Neural crest cell (in vitro differentiated cells): ENCODE measurements around the gene BPI. TPM values are rescaled to one million over a fixed set of nuclear protein-coding genes. Genes with fewer than 3 reads are reported as not detected.

ENCODE experiments used
- DNase-seq: peaks from one replicate; pipeline ENCODE4 v3.0.0; 2021; ENCODE audit warnings: low read depth, mixed read lengths, low spot score
- H3K27ac Mint-ChIP-seq: one replicate; pipeline ENCODE4 v1.8.0; 2021; ENCODE audit warnings: mild to moderate bottlenecking, mixed read lengths; ENCODE audit not compliant: unreplicated experiment
- H3K27me3 Mint-ChIP-seq: 2 replicates; pipeline ENCODE4 v1.8.0; 2021; ENCODE audit warnings: low read depth, mild to moderate bottlenecking, mixed read lengths
- H3K36me3 Mint-ChIP-seq: 2 replicates; pipeline ENCODE4 v1.8.0; 2021; ENCODE audit warnings: low read depth, mild to moderate bottlenecking, mixed read lengths
- H3K4me1 Mint-ChIP-seq: 2 replicates; pipeline ENCODE4 v1.8.0; 2021; ENCODE audit warnings: mixed read lengths
- H3K4me3 Mint-ChIP-seq: one replicate; pipeline ENCODE4 v1.8.0; 2021; ENCODE audit warnings: mild to moderate bottlenecking, mixed read lengths
- H3K9me3 Mint-ChIP-seq: 2 replicates; pipeline ENCODE4 v1.8.0; 2021; ENCODE audit warnings: mixed read lengths
- total RNA-seq: library from RNA; stranded (reverse); gene quantifications from 2 replicates; pipeline ENCODE4 v1.2.1, GENCODE V29; 2021
- TF ChIP-seq, protein P1 (sequence below): fragments of 200-600 bp; sonication (generic); conservative IDR thresholded peaks from 2 replicates; pipeline ENCODE4 v1.5.0; 2021; ENCODE audit warnings: antibody characterized with exemption, mild to moderate bottlenecking

BPI gene
- total RNA-seq, 1 donor from 2014 or later: not detected

DNA sequence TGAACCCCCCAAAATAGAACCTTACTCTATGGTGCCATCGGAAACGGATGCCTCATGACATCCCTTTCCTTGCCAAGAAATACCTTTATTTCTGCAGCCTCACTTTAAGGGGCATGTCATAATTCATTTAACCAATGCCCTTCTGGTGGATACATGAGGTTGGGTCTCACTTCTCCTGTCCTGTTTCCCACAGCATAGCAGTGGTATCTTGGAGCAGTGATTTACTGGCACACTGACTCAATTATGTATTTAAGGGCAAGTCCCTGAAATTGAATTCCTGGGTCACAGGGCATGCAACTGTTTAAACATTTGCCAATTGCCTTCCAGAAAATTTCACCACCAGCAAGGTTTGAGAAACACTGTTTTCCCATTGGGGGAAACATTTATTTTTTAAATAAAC, 41.7 kb downstream of the BPI start:
- Mint-ChIP-seq H3K27ac (no peak overlapping the region), H3K27me3 (no peaks in the 10 kb centered on the region)
- TF ChIP-seq, protein P1, sequence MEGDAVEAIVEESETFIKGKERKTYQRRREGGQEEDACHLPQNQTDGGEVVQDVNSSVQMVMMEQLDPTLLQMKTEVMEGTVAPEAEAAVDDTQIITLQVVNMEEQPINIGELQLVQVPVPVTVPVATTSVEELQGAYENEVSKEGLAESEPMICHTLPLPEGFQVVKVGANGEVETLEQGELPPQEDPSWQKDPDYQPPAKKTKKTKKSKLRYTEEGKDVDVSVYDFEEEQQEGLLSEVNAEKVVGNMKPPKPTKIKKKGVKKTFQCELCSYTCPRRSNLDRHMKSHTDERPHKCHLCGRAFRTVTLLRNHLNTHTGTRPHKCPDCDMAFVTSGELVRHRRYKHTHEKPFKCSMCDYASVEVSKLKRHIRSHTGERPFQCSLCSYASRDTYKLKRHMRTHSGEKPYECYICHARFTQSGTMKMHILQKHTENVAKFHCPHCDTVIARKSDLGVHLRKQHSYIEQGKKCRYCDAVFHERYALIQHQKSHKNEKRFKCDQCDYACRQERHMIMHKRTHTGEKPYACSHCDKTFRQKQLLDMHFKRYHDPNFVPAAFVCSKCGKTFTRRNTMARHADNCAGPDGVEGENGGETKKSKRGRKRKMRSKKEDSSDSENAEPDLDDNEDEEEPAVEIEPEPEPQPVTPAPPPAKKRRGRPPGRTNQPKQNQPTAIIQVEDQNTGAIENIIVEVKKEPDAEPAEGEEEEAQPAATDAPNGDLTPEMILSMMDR: no peak

DNA sequence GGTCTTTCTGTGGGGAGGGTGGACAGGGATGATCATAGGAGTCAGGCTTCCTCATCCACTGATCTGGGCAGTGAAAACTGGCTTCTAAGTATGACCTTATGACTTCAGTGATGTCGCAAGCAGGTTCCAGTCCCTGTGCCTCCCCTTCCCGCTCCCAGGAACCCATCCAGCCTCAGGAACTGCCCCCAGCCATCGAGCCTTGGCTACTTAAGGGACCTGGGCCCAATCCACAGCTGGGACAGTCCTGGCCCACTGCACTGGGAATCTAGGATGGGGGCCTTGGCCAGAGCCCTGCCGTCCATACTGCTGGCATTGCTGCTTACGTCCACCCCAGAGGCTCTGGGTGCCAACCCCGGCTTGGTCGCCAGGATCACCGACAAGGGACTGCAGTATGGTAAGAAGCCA, 42.3 kb downstream of the BPI start, which contains the start of gene LBP:
TSS of gene LBP (plus strand) at position 236 of the 405 bp plus-strand sequence. CDS start at position 271, 35 bp downstream.
- Mint-ChIP-seq H3K4me1 (peaks cover 21% of the 10 kb centered on the region), H3K27ac (peak within 1 kb of the TSS; percentile 6), H3K27me3 (no peaks in the 10 kb centered on the region), H3K36me3 (no peaks in the 10 kb centered on the region), H3K9me3 (no peaks in the 10 kb centered on the region), H3K4me3 (no peak within 1 kb of the TSS)
- TF ChIP-seq, protein P1: no peak
- no peak for DNase-seq

More for the DNA sequence above, 41.7 kb downstream of the BPI start:
- H3K4me1 Mint-ChIP-seq: peaks cover 21% of the 10 kb centered on the region
- no peaks in the 10 kb centered on the region for H3K9me3 Mint-ChIP-seq
- no peak for DNase-seq
- no peak overlapping the region for H3K4me3 Mint-ChIP-seq
- H3K36me3 Mint-ChIP-seq: no peaks in the 10 kb centered on the region

DNA sequence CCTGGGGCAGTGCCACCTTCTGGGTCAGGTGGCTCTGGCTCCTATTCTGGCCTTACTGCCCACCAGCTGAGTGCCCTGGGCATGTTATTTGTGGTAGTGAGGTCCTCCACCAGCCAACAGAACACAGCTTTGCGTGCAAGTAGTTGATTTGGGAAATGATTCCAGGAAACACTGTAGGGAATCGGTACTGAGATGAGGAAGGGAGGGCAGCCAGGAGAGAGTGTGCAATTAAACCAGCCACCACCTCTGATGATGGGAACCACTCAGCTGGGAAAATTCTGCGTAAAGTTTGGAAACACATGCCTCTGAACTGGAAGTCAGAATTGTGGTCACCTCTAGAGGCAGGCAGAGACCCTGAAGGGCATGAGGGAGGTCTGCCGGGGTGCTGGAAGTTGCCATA, 42.8 kb downstream of the BPI start:
- no peaks in the 10 kb centered on the region for H3K9me3 Mint-ChIP-seq
- no peak overlapping the region for H3K27ac Mint-ChIP-seq
- H3K4me3 Mint-ChIP-seq: no peak overlapping the region
- TF ChIP-seq, protein P1: no peak
- DNase-seq: no peak
- peaks cover 18% of the 10 kb centered on the region for H3K4me1 Mint-ChIP-seq
- H3K36me3 Mint-ChIP-seq: no peaks in the 10 kb centered on the region
- no peaks in the 10 kb centered on the region for H3K27me3 Mint-ChIP-seq

DNA sequence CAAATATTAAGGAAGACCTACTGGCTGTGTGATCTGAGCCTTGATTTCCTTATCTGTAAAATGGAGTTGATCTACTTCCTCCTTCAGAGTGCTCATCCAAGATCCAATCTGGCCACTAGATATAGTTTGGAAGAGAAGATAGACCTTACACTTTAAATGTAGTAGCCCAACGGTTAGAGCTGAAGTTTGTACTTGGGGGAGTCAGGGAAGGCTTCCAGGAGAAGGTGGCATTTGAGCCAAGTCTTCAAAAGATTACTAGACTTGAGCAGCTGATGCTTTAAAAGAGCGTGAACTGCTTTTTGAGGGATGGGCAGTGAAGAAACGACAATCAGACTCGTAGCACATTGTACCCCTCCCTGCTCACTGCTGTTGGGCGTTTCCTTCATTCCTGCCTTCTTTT, 45.9 kb downstream of the BPI start:
- no peaks in the 10 kb centered on the region for H3K9me3 Mint-ChIP-seq
- no peaks in the 10 kb centered on the region for H3K27me3 Mint-ChIP-seq
- no peaks in the 10 kb centered on the region for H3K36me3 Mint-ChIP-seq
- peaks cover 5% of the 10 kb centered on the region for H3K4me1 Mint-ChIP-seq
- DNase-seq: no peak
- H3K4me3 Mint-ChIP-seq: no peak overlapping the region
- no peak overlapping the region for H3K27ac Mint-ChIP-seq
- TF ChIP-seq, protein P1: no peak

DNA sequence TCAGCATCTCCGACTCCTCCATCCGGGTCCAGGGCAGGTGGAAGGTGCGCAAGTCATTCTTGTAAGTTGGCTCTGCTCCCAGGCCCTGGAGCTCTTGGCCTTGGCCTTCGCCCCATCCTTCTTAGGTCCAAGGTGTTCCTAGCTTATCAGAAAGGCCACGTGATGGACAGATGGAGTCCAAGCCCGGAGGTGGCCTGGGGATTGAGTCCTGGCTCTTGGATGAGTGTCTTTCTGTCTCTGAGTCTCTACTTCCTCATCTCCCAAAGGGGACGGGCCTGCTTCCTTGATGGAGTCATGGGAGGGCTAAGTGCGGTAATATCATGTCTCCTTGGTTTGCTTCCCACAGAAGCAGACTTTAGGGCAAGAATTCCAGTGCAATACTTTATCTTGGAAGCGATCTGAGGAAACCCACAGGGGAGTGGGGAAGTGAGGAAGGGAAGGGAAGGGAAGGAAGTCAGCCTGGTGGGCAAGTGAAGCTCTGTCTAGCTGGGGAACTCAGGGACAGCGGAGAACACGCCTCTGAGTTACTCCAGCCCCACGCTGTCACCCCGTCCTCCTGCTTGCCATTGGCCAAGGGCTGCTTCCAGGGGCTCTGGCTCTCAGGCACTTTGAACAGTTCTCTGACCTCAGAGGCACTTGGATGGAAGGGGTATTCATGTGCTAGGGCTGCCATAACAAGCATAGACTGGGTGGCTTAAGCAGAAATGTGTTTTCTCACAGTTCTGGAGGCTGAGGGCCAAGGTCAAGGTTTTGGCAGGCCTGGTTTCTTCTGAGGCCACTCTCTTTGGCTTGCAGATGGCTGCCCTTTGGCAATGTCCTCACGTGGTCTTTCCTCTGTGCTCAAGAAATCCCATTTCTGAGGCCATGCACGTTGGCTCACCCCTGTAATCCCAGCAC, 47.2 kb downstream of the BPI start:
- no peak for DNase-seq
- H3K4me1 Mint-ChIP-seq: peaks cover 5% of the 10 kb centered on the region
- H3K27ac Mint-ChIP-seq: no peak overlapping the region
- H3K4me3 Mint-ChIP-seq: no peak overlapping the region
- TF ChIP-seq, protein P1: no peak
- H3K9me3 Mint-ChIP-seq: no peaks in the 10 kb centered on the region
- H3K36me3 Mint-ChIP-seq: no peaks in the 10 kb centered on the region
- H3K27me3 Mint-ChIP-seq: no peaks in the 10 kb centered on the region
